Smooth muscle cell (in vitro differentiated cells): ENCODE measurements around the gene AKT1. TPM values are rescaled to one million over a fixed set of nuclear protein-coding genes. Genes with fewer than 3 reads are reported as not detected.

Source experiments
- DNase-seq: peaks from one replicate; lab custom pipeline; 2025; ENCODE audit not compliant: unreplicated experiment; lab: John Stamatoyannopoulos, UW
- H2AFZ ChIP-seq: fragments of 200-600 bp; sonication (generic); 2 replicates; pipeline ENCODE4 v1.6.0; 2016; ENCODE audit warnings: antibody characterized with exemption, low read depth, mild to moderate bottlenecking
- H3F3A ChIP-seq: fragments of 200-600 bp; sonication (generic); 2 replicates; pipeline ENCODE4 v1.6.0; 2017; ENCODE audit warnings: antibody characterized with exemption, low read depth
- H3K27ac ChIP-seq: fragments of 200-600 bp; sonication (generic); 2 replicates; pipeline ENCODE4 v1.5.1; 2016; ENCODE audit warnings: low read depth, mild to moderate bottlenecking
- H3K27me3 ChIP-seq: fragments of 200-600 bp; sonication (generic); 2 replicates; pipeline ENCODE4 v1.6.1; 2016; ENCODE audit warnings: low read depth, mild to moderate bottlenecking
- H3K36me3 ChIP-seq: fragments of 200-600 bp; sonication (generic); 2 replicates; pipeline ENCODE4 v1.5.1; 2016; ENCODE audit warnings: low read depth
- H3K4me1 ChIP-seq: fragments of 200-600 bp; sonication (generic); 2 replicates; pipeline ENCODE4 v1.5.1; 2016; ENCODE audit warnings: low read depth
- H3K4me2 ChIP-seq: fragments of 200-600 bp; sonication (generic); 2 replicates; pipeline ENCODE4 v1.6.0; 2016; ENCODE audit warnings: mild to moderate bottlenecking
- H3K4me3 ChIP-seq: fragments of 200-600 bp; sonication (generic); 2 replicates; pipeline ENCODE4 v1.5.1; 2016; ENCODE audit warnings: mild to moderate bottlenecking
- H3K79me2 ChIP-seq: fragments of 200-600 bp; sonication (generic); 2 replicates; pipeline ENCODE4 v1.6.0; 2016; ENCODE audit warnings: low read depth, mild to moderate bottlenecking
- H3K9ac ChIP-seq: fragments of 200-600 bp; sonication (generic); 2 replicates; pipeline ENCODE4 v1.6.0; 2016; ENCODE audit warnings: low read depth
- H3K9me3 ChIP-seq: fragments of 200-600 bp; sonication (generic); replicated peaks from 2 replicates; pipeline ENCODE4 v1.5.1; 2016; ENCODE audit warnings: low read depth
- H4K20me1 ChIP-seq: fragments of 200-600 bp; sonication (generic); 2 replicates; pipeline ENCODE4 v1.6.0; 2016; ENCODE audit warnings: low read depth
- WGBS: methylation state at CpG from one replicate; pipeline ENCODE4 v1.1.7; 2016; ENCODE audit warnings: low lambda C conversion rate; 5-methylcytosine and 5-hydroxymethylcytosine counted together
- polyA plus RNA-seq: library from polyadenylated mRNA; unstranded; fragments of >200 nt; fragmentation: Nextera tagmentation; extraction: Ambion mirVana; gene quantifications from 2 replicates; pipeline ENCODE4 v1.2.1, GENCODE V29; 2016
- total RNA-seq: library from RNA; depleted of rRNA; stranded (reverse); fragments of >200 nt; gene quantifications from 2 replicates; pipeline ENCODE4 v1.2.3, GENCODE V29; 2014
- TF ChIP-seq, protein P1 (sequence below): fragments of 200-600 bp; sonication (generic); IDR thresholded peaks from 2 replicates; pipeline ENCODE4 v1.5.1; 2017; ENCODE audit warnings: borderline replicate concordance, mild to moderate bottlenecking, antibody characterized with exemption; ENCODE audit not compliant: insufficient read depth, poor library complexity, severe bottlenecking

Gene AKT1
- total and polyA plus RNA-seq, 2 experiments from 2014 or later: 99.9 to 189 TPM

DNA sequence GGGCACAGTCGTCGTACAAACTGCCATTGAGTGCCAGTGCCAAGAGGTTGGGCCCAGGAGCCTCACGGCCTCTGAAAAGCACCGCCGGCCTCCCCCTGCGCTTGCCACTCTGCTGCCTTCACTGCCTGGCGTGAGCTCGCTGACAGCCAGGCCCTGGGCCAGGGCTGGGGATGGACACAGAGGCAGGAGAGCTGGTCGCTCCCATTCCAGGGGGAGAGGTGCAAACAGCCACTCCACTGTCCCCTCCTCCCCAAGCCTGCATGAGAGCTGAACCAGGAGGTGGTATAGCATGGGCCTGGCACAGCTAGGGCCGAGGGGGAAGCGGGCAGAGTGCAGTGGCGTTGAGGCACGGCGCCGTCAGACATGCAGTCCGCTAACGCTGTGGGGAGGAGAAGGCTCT is 66.9 kb downstream of the AKT1 start:
- Histone ChIP-seq H3K4me3 (no peak overlapping the region), H3K36me3 (no peaks in the 10 kb centered on the region), H3K4me2 (no peak overlapping the region), H3K27ac (no peak overlapping the region), H2AFZ (no peak overlapping the region), H3K79me2 (no peaks in the 10 kb centered on the region), H3K4me1 (peaks cover 12% of the 10 kb centered on the region), H3K27me3 (no peaks in the 10 kb centered on the region), H3F3A (no peaks in the 10 kb centered on the region), H3K9me3 (no peaks in the 10 kb centered on the region), H3K9ac (no peak overlapping the region), H4K20me1 (no peaks in the 10 kb centered on the region)
- WGBS: 95% methylated on average over 15 of the region's 17 CpGs
- TF ChIP-seq, protein P1, sequence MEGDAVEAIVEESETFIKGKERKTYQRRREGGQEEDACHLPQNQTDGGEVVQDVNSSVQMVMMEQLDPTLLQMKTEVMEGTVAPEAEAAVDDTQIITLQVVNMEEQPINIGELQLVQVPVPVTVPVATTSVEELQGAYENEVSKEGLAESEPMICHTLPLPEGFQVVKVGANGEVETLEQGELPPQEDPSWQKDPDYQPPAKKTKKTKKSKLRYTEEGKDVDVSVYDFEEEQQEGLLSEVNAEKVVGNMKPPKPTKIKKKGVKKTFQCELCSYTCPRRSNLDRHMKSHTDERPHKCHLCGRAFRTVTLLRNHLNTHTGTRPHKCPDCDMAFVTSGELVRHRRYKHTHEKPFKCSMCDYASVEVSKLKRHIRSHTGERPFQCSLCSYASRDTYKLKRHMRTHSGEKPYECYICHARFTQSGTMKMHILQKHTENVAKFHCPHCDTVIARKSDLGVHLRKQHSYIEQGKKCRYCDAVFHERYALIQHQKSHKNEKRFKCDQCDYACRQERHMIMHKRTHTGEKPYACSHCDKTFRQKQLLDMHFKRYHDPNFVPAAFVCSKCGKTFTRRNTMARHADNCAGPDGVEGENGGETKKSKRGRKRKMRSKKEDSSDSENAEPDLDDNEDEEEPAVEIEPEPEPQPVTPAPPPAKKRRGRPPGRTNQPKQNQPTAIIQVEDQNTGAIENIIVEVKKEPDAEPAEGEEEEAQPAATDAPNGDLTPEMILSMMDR: no peak
- no peak for DNase-seq

DNA sequence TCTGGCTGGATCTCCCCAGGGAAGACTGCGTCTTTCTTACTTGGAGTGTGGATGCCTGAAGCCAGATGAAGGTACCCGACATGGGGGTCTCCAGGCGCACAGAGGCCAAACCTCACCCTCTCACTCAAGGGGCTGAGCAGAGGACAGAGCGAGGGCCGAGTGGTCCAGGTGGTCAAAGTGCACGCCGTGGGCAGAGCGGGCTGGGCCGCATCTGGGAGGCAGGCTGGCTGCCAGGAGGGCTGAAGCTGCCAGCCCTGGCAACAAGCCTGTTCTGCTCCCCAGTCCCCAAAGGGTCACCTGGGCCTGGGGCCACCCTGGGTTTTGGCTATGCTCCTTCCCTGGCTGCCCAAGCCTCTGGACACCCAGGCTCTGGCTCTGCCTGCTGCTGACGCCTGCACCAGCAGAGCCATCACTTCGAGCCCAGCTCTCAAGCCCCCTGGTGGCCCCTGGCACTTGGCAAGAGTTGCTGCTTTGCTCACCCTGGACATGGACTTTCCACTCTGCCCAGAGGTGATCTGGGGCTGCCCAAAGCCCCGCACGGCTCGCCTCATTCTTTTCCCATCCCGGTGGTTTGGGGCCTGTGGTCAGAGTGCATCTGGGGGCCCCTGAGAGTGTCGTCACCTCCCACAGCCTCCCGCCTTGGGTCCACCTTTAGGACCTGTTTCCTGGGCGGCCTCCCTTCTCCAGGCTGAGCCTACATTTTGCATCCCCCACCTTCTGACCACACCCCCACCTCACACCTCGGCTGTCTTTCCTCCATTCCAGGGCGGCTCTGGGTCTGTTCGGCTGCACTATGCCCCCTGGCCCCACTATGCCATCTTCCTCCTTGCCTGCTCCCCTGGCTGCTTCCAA is 68.7 kb downstream of the AKT1 start:
- Histone ChIP-seq H3K9ac (no peak overlapping the region), H3K4me2 (no peak overlapping the region), H2AFZ (no peak overlapping the region), H3K4me1 (peaks cover 12% of the 10 kb centered on the region), H3K27me3 (no peaks in the 10 kb centered on the region), H3K27ac (no peak overlapping the region), H3K79me2 (no peaks in the 10 kb centered on the region), H4K20me1 (peaks cover 10% of the 10 kb centered on the region), H3F3A (no peaks in the 10 kb centered on the region), H3K36me3 (no peaks in the 10 kb centered on the region), H3K9me3 (no peaks in the 10 kb centered on the region), H3K4me3 (no peak overlapping the region)
- TF ChIP-seq, protein P1: peak; percentile 10
- 89% methylated on average over 21 of the region's 21 CpGs for WGBS
- DNase-seq: no peak

DNA sequence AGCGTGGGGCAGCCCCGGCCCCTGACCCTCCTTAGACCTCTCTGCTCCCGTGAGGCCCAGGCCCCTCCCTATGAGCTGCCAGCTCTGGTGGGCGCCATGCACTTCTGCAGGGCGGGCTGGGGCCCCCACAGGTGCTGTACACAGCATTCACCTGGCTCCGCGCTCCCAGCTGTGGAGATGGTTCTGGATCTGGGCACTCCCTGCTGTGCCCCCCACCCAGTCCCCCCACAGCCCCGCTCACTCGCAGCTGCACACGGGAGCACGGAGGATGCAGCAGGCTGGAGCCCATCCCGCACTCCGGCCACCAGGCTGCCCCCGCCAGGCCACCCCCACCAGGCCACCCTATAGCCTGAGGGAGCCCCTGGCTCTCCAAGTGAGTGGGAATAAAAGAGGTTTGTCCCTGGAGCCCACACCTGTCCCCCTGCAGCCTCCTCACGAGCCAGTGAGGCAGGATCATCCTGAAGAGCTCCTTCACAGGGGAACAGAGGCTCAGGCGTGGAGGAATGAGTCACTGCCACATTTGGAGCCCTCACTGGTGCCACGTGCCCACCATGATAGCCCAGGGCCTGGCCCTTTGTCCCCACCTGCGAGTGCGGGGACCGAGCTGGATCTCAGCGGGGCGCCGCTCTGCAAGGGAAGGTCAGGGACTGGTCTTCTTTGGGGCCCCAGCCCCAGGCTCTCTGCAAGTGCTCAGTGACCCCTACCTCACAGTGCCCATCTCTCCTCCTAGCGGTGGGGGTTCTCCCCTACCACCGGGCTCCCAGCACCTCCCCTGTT is 69.6 kb downstream of the AKT1 start:
- Histone ChIP-seq H3K4me3 (no peak overlapping the region), H3K27ac (no peak overlapping the region), H3K4me2 (peak overlapping the region; percentile 97), H3K36me3 (no peaks in the 10 kb centered on the region), H3K9ac (no peak overlapping the region), H3K4me1 (peaks cover 12% of the 10 kb centered on the region), H3K27me3 (no peaks in the 10 kb centered on the region), H4K20me1 (peaks cover 15% of the 10 kb centered on the region), H3K79me2 (no peaks in the 10 kb centered on the region), H3F3A (no peaks in the 10 kb centered on the region), H3K9me3 (no peaks in the 10 kb centered on the region), H2AFZ (no peak overlapping the region)
- WGBS: 84% methylated on average over 25 of the region's 25 CpGs
- TF ChIP-seq, protein P1: no peak
- no peak for DNase-seq
